GM19099 (cell line): Measurements from ENCODE around the gene TAF11.

Source experiments
- POLR2A ChIP-seq: IDR thresholded peaks from 3 replicates; pipeline ENCODE4 v1.6.1; 2011; ENCODE audit warnings: low read depth; ENCODE audit not compliant: insufficient read length; ENCODE audit errors: extremely low read depth

TAF11 gene

DNA sequence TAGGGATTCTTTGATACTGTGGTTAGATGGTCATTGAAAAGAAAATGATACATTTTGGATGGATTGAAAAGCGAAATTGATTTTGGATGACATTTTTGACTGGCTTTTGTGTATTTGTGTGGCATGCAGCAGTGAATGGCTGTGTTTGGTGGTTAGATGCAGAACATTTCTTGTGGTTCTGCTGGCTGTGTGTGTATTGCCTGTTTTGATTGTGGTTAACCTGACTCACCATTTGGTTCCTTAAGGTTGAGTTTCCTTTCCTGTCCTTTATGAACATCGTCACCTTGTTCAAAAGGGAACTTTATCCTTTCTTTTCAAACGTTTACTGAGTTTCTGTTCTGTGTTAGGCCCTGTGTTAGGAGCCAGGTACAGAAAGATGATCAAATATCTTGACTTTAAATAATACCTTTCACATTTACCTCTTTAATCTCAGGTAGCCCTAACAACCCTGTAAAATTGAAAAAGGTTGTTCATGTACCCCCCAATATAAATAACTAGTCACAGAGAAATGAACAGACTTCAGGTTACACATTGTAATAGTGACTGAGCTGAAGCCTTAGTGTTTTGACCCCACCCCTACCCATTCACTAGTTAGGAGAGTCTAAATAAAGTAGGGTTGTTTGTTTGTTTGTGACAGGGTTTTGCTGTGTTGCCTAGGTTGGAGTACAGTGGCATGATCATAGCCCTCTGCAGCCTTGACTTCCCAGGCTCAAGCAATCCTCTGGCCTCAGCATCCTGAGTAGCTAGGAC, 25.0 kb upstream of the TAF11 start:
- TF ChIP-seq POLR2A, result no peak

DNA sequence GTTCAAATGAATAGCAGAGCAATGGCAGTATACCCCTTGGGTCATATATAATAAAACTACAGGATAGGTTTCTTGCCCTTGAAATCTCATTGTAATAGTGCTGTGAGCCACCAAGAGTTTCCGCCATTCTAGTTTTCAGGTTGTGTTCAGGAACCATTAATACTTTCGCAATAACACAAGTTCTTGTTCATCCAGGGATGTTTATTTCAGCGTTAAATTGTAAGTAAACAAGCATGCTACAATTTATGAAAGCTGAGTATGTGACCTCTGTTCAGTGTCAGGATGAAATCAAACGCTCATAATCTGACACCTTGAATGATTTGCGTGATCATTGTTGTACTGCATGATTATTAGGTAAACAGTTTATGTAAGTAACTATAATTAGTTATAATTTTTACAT, 24.0 kb upstream of the TAF11 start:
- TF ChIP-seq POLR2A, result no peak

- TF ChIP-seq POLR2A, result no peak
These were observed 21.6 kb upstream of the TAF11 start for GRCh38 chr6:34909320-34909883.

GRCh38 chr6:34908194-34908593, 20.4 kb upstream of the TAF11 start:
- no peak for TF ChIP-seq POLR2A

- TF ChIP-seq POLR2A, result no peak
These were observed 19.0 kb upstream of the TAF11 start for GRCh38 chr6:34906826-34907225.

DNA sequence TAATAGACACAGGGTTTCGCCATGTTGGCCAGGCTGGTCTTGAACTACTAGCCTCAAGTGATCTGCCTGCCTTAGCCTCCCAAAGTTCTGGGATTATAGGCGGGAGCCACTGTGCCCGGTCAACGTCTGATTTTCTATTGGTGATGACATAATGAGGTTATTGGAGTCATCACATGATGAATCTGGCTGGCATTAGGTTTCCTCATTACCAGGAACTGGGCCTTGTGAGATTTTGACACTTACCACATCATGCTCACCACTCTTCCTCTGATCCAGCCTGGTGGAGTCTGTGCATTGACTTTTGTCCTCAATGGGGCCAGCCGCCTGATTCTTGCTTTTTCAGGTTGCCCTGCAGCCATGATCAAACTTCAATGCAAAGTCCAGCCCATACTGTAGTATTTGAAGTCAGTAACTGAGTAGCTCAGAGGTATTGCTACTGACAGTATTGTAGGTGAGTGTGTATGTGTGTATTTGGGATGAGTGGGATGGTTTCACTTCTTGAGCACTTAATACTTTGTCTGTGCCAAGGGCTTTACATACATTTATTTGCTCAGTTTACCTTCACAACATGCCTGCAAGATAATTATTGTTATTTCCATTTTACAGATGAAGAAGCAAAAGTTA, 17.3 kb upstream of the TAF11 start:
- no peak for TF ChIP-seq POLR2A

GRCh38 chr6:34901930-34902329, 14.1 kb upstream of the TAF11 start:
- no peak for TF ChIP-seq POLR2A

- no peak for TF ChIP-seq POLR2A
These were observed 12.6 kb upstream of the TAF11 start for GRCh38 chr6:34900321-34901031.

DNA sequence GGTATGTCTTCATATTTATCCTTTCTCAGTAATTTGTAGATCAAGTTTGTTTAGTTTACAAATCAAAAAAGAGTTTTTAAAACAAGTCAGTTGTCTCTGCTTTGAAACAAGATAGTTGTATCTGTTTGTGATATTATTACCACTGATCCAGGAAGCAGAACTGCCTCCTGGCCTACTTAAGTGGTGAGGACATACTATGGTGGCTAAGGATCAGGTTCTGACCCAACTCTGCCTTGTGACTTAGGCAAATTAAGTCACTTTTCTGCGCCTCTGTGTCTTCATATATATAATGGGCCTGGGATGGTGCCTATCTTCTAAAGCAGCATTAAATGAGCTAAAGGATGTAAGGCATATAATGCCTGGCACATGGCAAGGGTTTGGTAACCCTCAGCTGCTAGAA, 9.9 kb upstream of the TAF11 start:
- no peak for TF ChIP-seq POLR2A

DNA sequence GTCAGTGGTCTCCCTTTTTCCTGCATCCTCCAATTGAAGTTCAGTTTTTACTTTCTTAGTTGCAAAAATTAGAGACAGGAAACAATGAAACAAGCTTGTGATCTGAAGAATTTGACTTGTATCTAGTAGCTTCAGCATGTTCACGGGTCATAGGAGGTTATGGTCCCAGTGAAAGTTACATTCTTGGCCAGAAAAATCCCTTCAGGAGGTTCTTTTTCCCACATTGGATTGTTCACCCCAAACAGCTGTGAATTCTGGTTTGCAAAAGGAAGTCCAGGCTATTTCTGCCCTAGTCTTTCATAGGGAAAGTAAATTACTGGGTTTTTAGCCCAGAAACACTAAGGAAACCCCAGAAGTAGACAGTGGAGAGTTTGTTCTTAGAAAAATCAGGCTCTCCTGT, 9.3 kb upstream of the TAF11 start:
- TF ChIP-seq POLR2A, result no peak

- no peak for TF ChIP-seq POLR2A
These were observed 6.9 kb upstream of the TAF11 start for GRCh38 chr6:34894693-34895092.

DNA sequence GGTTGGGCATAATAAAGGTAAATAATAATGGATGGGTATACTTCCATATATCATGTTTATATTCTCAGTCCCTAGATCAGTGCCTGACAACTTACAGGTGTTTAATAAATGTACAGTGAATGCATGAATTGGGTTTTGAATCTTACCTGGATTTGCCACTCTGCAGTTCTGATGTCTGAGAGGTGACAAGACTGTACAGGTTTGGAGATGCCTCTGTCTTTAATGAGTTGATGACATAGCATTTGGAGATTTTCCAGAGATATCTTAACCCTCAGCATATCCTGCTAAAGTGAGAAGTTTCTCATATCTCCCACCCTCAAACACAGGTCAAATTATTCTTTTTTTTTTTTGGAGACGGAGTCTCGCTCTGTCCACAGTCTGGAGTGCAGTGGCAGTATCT, 3.5 kb upstream of the TAF11 start:
- no peak for TF ChIP-seq POLR2A

DNA sequence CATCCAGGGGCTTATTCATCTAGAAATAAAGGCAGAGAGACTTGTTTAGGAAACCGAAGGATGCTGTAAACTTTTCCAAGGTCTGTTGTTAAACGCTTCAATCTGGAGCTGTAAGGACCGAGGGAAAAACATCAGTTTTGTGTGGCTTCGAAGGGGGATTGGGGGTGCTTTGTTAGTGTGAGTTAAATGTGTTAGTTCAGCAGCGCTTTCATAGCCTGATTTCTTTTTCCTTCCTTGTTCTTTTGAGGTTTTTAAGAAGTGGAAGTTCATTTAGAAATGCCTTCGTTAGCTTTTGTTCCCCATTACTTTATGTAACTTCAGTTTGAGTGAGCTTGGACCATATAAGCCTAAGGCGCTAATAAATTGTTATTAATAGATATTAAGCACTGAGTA, 2.7 kb upstream of the TAF11 start:
- TF ChIP-seq POLR2A, result no peak

- TF ChIP-seq POLR2A, result peak; percentile 60
These were observed 1.2 kb upstream of the TAF11 start, which contains the start of gene ANKS1A for GRCh38 chr6:34888874-34889555. TSS of gene ANKS1A (plus strand) at chr6:34889255. CDS start at chr6:34889403, 148 bp downstream.

- no peak for TF ChIP-seq POLR2A
These were observed 643 bp upstream of the TAF11 start for GRCh38 chr6:34888514-34888856.

- TF ChIP-seq POLR2A, result no peak
These were observed 2.8 kb downstream of the TAF11 start for GRCh38 chr6:34884996-34885395.

GRCh38 chr6:34877869-34878485, 9.9 kb downstream of the TAF11 start:
- no peak for TF ChIP-seq POLR2A
